Mononuclear cell (primary cell): ENCODE measurements around the gene MYL9. TPM values are rescaled to one million over a fixed set of nuclear protein-coding genes. Genes with fewer than 3 reads are reported as not detected.

ENCODE experiments used
- total RNA-seq: library from RNA; depleted of rRNA; stranded (reverse); fragments of >200 nt; gene quantifications from one replicate; pipeline ENCODE4 v1.2.3, GENCODE V29; 2012

MYL9 gene
- total RNA-seq, 1 donor: 10.9 TPM

Other genes starting within 250 kb of the MYL9 start
- 10.5 TPM for gene DLGAP4, start 235.2 kb upstream of the MYL9 start, total RNA-seq
- gene TGIF2, start 32.1 kb downstream of the MYL9 start, total RNA-seq: 20.8 TPM
- gene RAB5IF, start 64.3 kb downstream of the MYL9 start, total RNA-seq: 96.2 TPM
- 25.3 TPM for gene SLA2, start 104.7 kb downstream of the MYL9 start, total RNA-seq
- 19.0 TPM for gene NDRG3, start 204.6 kb downstream of the MYL9 start, total RNA-seq
- gene DSN1, start 232.2 kb downstream of the MYL9 start, total RNA-seq: 10.2 TPM